ENCODE results near the gene MYH9.

Gene MYH9

DNA sequence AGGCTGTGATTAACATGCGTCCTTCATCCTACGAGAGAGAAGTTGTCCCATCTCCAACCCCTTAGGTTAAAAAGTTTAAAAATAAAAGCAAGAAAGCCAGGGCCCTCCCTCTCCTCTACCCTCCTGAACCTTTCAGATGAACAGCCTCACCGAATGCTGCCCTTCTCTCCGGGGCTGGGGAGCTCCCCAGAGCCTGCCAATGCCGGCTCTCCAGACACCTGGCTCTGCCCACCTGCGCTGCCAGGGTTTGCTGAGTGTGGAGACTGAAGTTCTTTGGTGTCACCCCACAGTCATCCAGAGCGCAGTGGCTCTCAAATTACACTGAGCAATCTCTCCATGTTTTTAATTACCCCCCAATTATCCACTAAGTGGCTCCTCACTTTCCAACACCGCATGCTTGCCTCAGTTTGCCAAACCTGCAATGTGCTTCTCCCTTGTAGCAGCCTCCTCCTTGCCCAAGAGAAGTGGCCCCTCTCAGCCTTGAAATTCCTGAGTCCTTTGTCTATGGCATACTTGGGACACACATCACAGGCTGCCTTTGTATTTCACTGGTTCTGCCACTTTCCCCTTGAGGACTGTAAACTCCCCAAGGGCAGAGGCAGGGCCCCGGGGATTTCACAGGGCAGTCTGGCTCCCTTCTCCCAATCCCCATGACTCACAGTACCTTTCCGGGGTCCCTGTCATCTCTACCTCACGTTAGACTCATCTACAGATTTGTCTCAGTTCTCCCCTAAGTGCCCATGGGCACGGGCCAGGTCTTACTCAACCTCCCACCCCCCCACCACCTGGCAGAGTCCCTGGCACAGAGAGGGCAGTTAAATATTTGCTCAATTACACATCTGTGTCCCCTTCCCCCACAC is 2.0 kb downstream of the MYH9 start:
- DNase-seq = no peak

DNA sequence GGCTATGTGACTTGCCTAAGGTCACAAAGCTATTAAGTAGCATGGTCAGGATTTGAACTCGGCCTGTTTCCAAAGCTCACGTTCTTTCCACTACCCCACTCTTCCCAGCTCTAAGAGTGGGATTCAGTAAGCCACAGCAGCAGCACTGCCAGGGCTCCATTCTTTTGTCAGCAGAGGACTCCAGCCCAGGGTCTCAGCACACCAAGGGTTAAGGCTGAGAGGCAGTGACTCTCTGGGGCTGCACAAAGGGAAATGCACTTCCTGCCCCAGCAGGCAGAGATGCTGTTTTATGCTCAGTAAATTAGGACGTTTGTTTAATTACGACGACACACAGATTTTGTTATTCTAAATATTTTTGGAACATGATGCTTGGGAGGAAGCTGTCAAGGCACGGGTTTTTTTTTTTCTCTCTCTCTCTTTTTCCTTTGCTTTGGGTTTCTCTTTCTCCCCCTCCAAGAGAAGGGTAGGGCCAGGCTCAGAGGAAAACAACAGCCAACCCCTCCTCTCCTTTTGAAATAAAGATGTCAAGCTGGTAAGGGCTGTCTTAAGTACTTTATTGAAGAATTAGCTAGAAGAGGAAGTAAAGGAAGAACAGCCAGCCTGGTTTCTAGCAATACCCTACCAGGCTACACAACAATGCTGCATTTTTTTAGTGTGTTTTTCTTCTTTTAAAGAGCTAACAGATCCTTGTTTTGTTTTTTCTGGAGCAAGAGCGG is 2.8 kb downstream of the MYH9 start:
- DNase-seq = peak; percentile 82

DNA sequence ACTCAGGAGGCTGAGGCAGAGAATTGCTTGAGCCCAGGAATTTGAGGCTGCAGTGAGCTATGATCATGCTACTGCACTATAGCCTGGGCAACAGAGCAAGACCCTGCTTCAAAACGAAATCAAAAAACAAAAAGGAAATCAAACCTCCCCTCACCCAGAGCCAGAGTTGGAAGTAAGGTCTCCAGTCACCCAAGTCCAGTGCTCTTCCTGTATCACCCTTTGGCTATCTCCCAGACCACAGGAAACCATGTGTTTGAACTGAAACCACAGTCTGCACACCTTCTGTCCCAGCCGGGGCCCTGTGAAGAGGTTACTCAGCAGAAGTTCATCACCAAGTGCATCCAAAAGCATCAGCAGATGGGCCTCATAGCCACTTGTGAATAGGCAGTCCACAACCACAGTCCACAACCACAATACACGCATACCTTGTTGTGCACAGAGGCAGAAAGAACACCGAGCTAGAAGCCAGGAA is 4.6 kb downstream of the MYH9 start:
- DNase-seq = peak; percentile 57

DNA sequence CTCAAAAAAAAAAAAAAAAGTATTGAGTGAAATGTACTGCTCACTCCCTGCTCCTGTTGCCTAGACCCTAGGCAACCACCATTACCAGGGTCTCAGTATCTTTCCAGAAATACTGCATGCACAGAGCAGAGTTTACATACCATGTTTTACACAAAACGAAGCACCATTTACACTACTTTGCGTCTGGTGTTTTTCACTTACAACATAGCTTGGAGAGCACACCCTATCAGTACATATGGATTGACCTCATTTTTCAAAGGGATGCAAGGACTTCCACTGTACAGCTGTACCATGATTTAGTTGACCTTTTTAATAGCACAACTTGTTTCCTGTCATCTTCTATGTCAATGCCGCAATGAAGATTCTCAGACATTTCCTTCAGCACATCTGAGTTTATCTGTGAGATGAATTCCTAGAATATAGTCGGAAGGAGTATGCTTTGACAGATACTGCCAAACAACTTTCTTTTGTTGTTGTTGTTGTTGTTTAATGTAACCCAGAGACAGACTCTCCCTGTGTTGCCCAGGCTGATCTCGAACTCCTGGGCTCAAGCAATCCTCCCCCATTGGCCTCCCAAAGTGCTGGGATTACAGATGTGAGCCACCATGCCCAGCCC is 6.1 kb downstream of the MYH9 start:
- DNase-seq = no peak

DNA sequence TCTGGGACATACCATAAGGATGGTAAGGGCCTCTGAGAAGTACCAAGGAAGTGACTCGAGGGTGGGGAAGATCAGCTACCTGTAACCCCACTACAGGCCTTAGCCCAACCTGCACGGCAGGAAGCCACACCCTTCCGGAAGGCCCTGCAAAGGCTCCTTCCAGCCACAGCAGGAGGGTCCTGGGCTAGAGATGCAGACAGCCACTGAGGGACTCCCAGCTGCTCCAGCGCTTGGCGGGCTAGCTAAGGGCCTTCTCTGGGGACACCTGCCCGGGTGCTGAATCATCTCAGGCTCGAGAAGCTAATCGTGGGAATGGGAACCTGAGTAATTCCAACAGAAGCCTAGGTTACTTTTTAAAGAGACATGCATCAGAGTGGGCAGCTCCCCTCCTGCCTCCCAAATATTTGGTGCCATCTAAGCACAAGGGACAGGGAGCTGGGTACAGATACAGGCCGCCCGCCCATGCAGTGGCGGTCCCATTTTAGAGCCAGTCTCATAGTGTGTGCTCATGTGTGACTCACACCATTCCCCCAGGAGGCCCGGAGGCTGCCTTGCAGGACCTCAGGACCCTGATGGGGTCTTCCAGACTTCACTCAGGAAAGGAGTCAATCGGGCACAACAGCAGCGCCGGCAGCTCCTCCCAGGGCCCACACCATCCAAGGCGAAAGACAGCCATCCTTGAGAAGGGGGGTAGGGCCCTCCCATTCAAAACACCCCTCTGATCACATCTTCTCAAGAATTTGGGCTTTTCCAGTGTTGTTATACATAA is 8.0 kb downstream of the MYH9 start:
- peak; percentile 71 for DNase-seq

DNA sequence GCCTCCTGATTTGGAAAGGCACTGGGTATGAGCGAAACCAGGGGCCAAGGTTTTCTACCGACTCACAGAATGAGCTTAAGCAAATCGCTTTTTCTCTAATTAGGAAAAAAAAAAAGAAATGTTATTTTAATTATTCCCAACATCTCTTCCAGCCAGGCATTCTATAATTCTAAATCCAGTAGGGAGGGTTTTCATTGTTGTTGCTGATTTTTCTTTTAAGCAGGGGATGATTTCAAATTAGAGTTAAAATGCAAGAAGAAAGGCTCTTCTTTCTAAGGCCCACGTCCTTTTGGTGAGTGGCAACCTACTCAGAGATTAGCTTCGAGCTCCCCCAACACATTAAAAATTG is 8.9 kb downstream of the MYH9 start:
- DNase-seq = no peak

DNA sequence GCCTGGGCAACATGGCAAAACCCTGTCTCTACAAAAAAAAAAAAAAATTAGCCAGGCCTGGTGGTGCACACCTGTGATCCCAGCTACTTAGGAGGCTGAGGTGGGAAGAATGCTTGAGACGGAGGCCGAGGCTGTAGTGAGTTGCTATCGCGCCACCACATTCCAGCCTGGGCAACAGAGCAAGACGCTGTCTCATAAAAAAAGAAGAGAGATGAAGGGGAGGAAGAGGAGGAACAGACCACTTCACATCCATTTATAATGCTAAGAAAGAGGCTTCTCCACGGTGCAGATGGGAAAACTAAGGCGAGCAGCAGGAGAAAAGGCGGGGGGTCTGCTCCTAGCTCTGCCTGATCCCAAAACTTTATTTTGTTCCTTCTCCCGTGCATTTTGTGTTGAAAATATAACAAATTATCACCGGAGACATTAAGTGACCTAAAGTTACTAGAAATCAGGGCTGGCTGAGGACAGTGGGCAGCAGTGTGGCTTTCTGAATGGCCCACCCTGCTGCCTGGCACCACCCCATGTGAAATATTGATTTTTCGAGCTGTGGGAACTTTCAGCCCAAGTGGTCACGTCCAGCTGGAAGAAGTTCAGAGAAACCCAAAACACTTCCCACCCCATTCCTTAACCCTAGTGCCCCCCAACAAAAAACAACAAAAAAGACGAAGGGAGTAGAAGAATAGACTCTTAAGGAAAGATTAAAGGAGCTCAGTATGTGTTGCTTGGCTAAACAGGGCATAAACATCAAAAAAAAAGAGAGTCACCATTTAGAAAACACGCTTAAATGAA is 9.5 kb downstream of the MYH9 start:
- no peak for DNase-seq

DNA sequence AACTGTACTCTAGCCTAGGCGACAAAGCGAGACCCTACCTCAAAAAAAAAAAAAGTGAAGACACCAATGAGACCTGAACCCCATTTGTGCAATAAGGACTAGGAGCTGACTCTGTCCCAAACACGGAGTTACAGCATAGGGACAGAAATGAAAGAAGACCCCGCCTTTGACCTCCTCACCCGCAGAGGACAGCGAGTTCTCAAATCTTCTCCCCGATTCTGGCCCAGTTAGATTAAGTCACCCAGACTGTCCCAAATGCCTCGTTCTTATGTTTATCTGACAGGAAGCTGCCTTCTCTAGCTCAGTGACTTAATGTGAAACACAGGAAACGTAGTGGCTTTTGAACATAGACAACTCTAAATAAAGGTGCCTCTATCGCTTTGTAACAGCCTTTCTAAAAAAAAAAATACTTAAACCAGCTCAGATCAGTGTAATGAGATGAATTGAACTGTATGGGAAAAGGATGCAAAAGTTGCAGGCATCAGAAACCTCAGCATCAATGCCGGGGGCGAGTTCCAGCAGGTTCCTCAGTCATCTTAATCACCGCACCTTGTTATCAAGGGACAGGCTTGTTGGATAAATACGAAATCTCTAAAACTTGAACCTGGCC is 10.6 kb downstream of the MYH9 start:
- peak; percentile 84 for DNase-seq

DNA sequence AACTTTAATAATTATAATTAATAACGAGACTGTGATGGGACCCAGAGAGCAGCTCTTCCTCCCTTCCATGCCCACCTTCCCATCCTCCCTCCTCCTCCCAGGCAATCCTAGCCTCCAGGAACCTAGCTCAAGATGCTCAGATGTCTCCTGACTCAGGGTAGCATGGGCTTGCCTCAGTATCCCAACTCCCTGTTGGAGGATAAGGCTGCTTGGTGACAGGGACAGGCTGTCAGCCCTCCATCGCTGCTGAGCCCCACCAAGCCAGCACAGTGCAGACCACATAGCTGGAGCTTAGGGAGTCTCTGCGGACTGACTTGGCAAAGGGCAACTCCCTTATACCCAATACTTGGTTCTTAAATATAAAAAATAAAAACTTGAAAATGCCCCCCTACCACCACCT is 11.5 kb downstream of the MYH9 start:
- no peak for DNase-seq

DNA sequence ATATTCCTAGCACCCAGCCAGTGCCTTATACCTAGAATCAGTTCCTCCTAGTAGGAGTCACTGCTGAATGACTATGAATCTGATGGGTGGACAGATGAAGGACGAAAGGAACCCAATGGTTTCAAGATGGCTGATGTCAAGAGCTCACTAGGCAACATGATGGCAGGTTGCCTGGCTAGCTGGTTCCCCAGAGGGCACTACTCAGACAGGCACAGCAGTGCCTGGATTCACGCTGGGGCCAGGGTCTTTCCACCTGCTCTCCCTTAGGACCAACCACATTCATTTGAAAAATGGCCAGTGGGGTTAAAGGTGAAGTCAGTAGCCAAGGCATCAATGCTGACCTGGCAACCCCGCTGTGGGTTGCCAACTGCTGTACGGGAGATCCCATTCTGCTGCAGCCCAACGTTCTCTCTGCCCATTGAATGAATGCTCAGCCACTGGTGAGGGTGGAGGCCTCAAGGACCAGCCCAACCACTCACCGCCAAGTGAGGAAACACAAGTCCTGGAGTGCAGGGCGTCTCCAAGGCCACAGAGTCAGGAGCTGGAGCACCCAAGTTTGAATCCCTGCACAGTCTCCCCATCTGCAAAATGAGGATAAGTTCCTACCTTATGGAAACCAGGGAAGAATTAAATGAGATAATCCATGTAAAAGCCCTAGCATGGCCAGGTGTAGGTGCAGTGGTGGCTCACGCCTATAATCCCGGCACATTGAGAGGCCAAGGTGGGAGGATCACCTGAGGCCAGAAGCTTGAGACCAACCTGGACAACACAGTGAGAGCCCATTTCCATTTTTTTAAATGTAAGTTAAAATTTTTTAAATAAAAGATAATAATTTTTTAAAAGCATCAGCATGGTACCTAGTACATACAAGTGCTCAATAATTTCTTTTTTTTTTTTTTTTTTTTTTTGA is 12.4 kb downstream of the MYH9 start:
- DNase-seq = no peak

DNA sequence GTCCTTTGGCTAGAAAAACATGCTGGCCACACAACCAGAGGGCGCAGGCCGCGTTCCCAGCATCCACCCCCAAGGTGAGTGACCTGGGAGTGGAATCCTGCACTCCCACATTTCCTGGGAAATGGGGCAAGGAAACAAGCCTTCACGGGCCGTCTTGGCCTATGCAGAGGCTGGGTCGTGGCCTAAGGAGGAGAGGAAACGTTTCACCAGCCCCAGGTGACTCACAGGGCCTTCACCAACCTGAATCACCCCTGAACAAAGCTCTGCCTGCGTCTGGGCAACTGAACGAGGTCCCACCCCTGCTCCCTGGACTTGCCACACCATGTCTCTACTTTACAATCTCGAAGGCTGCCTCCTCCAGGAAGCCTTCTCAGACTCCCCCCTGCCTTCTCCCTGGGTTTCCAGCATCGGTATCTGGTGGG is 13.2 kb downstream of the MYH9 start:
- no peak for DNase-seq

DNA sequence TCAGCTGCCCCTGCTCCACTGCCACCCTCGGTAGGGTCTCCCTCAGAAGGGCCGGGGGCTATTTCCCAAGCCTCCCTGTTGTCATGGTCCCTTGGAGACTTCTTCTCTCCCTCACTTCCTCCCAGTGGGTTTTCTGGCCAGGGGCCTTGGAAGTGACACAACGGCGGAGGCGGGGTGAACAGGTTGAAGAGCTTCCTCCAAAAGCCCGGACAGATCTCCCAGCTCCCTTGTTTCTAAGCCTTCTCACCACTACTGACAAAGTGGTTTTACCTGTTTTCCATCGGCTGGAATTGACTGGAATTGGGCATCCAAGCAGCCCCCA is 14.5 kb downstream of the MYH9 start:
- no peak for DNase-seq

DNA sequence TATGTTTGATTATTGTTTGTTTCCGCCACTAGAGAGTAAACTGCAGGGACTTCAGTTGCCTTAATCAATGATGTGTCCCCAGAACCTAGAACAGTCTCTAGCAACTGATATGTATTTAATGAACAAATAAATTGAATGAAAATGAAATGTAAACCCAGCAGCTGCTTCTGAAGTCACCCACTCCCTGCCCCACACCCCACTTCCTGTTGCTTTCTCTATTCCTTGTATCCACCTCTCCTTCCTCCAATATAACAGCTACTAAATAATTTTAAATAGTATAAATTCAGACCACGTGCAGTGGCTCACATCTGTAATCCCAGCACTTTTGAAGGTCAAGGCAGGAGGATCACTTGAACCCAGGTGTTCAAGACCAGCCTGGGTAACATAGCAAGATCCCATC is 15.8 kb downstream of the MYH9 start:
- no peak for DNase-seq

DNA sequence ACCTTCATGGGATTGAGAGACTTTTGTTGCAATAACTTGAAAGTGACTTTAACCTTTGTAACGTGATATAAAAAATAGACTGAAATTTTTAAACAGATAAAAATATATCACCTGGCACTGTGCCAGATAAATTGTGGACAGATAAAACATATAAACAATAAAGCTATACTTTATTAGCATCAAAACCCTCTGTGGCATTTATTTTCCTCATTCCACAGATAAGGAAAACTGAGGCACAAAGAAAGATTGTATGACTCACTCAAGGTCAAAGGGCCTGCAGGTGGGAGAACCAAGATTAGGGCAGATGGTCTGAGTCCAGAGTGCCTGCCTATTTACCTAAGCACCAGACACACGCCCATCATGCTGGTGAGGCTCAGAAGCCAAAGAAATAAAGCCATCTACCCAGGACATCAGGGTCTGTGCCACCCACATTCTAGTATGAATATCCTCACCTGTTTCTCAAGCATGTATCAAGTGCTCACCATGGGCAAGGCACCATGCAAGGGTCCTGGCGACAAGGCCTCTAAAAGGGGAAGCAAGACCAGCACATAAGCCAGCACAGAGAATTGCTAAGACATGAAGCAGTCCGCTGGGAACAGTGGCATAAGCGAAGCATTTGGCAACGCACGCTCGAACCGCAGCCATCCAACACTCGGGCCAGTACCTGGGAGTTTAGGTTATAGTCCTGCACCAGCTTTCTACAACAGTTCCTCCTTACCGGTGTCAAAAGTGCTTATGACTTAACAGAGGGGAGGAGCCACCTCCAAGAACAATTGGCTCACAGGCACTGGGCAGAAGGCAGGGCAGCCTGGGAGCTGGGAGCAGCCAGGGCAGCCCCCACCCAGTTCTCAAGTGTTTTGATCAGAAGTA is 17.6 kb downstream of the MYH9 start:
- no peak for DNase-seq

DNA sequence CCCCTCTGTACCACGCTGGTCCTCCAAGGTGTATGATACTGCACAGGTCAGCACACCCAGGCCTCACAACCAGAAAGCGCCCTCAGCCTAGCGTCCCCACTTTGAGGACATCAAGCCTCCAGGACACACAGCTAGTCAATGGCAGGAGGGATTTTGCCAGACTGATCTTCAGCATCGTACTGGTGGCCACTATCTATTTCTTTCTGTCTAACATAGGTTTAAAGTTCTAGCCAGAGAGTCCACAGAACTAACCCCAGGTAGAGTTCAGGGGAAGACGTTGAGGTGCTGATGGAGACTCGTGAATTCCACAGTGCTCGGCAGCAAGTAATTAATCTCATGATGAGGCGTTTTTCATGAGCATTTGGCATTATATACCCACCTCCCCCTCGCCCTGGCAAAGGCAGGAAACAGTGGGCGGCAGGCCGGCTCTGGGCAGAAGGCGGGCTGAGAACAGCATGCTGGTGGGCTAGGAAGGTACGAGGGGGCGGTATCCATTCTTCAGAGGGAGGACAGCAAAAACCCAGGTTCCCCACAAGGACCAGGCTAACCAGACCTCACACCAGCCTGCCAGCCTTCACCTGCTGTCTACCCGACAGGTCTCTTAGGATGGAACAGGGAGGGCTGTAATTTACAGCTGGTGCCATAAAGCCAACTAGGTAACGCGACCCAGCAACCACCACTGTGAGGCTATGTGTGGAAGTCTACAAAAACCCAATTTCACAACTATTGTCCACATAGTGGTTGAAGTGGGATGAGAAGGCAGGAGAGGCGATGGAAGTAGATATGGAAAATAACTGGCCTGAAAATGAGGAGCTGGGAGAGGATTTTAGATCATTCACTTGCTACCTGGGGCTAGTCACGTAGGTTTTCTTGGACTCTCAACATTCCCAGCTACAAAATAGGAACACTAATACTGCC is 18.5 kb downstream of the MYH9 start:
- DNase-seq = no peak

DNA sequence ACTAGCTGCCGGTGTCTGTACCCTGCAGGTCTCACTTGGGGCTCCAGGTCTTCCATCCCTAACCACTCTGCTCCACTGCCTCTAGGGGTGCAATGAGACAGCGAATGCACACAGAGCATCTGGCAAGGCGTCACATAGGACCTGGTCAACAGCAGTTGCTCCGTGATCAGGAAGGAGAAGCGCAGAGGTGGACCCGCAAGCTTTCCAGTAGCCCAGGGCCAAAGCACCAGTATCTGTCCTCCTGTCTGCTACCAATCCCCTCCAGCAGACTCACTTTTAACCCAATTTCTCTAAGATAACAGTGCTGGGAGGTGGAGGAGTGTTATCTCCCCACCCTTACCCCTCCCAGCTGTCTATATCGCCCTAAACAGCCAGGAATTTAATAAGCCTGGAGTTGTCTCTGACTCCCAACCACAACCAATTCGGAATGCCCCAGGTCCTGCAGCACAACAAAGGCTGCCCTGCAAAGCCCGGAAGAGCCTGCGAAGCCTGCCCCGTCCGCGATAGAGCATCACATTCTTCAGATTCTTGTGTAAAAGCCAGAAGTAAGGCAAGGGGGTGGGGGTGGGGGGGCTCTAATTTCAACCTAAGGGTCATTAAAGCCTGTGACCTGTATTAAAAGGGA is 19.3 kb downstream of the MYH9 start:
- no peak for DNase-seq

DNA sequence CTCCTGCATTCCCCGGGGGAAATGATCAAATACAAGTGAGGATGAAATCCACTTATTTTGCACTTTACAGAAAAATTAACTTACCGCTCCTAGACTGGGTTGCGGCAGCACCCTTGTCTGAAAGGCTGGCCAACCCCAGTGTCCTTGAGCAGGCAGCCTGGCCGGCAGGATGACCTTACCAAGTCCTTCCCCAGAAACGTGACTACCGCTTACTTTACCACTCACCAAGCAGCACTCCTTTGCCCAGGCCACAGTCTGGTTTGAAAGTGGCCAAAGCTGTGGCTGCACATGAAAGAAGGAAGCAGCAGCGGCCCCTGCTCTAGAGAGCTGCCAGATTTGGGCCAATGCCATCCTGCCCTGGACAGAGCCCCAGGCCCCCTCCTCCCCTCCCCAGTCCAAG is 20.3 kb downstream of the MYH9 start:
- no peak for DNase-seq

DNA sequence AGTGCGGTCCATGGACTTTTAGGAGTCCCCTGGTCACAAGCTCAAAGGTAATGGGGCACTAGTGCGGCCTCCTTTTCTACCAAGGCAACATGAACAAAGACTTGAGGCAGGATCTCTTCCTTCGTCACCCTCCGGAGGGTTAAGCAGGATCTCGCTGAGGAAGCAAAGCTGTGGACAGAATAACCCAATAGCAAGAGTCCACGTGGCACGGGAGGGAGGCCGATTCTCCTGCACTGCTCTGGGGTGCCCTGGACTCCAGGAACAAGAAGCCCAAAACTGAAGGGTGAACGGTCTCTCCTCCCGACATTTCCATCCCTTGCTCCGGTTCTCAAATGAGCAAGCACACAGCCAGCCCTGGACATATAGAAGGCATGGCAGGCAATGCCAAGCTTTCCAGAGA is 20.7 kb downstream of the MYH9 start:
- DNase-seq = no peak
